GM21737 (cell line): ENCODE measurements around the gene HOXA4.

Source experiments
- ATAC-seq: cut with Tn5 transposase; IDR thresholded peaks from one replicate; pipeline ENCODE4 v1.9.1; 2021; ENCODE audit warnings: mild to moderate bottlenecking, moderate library complexity; ENCODE audit not compliant: unreplicated experiment

The HOXA4 gene

DNA sequence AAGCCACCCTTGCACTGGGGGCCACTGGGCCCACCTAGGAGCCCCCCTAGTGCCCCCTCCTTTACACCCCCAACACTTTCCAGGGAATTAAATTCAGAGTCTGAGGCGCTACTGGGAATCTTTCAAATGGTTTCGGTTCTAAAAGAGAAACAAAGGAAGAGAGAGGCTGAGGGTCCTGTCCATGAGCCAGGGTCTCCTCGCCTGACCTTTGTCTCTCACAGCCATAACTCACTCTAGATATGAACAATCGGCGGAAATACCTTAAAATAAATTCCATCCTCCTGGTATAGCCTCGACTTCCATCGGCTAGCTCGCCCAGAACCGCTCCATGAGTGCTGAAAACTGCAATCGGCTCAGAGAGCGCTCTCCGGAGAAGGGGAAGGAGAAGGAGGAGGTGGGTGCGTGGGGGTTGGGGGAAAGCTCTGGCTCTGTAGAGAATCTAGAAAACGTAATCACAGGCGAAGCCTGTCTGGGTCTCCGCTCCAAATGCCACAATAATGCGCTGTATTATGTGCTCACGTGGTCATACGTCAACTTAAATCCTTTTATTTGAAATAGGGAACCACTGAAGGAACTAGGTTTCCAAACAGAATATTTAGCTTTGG, 12.6 kb downstream of the HOXA4 start:
- ATAC-seq: no peak

DNA sequence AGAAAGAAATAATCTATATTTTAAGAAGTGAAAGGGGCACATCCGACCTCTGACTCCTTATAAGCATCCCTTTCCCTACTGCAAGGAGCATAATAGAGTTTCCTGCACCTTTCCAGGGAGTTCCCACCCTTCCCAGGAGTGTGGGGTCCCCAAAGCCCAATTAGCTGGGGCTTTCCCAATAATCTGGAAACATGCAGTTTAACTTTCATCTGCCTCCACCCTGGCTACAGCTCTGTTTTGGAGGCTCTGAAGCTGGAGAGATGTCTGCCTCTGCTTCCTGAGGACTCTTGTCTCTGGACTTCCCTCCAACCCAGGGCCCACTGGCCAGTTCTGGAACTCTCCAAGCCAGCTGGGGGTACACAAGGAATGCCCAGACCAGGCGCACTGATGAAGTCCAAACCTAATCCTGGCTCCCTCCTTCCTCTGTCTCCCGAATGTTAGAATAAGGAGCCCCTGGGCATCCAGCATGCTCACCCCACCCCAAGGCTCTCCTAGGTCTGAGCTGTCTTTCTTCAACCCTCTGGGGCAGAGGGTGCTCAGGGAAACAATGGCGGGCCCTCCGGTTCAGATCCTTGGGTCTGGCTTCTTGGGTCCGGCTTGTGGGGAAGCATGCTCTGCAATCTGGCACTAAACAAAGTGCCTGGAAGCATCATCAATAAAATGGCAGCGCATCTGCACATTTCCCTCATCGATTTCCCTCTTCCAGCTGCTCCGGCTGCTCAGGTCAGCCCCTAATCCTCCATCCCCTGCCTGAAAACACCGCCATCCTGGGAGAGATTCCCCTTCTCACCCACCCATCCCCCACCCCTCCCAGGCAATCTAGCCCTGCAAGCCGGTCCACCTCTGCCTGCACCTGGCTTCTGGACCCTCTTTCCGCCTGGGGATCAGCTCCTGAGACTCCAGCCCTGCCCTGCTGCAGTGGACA, 13.3 kb downstream of the HOXA4 start:
- no peak for ATAC-seq

DNA sequence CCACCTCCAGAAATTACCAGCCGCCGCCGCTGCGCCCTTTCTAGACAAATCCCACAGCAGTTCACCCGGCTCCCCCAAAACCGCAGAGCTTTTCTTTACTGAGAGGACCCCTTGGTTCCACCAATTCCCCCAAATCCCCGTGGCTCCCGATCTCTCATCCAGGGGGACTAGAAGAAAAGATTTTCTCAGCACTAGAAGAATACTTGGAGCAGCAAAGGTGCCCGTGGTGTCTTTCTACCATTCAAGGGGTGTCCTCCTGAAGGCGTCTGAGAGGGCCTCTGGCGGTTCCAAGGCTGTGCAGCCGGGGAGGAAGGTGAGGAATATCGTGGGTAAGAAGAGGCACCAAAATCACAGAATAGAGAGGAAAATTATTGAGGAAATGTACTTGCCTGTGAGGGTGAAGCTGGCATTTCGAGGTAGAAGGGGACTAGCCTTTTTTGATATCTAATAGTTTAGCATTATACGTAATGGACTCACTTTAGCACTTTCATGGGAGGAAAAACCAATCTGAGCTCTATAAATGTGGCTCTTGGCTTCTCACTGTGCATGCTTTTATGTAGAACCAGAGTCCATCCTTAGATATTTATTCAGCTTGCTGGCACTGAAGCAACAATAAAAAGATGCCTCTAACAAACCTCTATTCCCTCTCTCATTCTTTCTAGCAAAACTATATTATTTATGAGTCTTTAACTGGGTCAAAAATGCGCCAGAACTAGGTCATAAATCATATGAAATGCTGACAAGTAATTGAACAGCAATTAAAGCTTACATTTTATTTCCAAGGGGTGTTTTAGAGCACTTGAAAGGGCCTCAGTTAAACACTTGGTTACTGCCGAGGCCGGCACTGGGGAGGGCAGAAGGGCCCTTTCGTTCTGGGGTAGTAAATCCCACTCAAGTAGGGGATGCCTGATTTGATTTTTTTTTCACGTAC, 14.3 kb downstream of the HOXA4 start:
- no peak for ATAC-seq

DNA sequence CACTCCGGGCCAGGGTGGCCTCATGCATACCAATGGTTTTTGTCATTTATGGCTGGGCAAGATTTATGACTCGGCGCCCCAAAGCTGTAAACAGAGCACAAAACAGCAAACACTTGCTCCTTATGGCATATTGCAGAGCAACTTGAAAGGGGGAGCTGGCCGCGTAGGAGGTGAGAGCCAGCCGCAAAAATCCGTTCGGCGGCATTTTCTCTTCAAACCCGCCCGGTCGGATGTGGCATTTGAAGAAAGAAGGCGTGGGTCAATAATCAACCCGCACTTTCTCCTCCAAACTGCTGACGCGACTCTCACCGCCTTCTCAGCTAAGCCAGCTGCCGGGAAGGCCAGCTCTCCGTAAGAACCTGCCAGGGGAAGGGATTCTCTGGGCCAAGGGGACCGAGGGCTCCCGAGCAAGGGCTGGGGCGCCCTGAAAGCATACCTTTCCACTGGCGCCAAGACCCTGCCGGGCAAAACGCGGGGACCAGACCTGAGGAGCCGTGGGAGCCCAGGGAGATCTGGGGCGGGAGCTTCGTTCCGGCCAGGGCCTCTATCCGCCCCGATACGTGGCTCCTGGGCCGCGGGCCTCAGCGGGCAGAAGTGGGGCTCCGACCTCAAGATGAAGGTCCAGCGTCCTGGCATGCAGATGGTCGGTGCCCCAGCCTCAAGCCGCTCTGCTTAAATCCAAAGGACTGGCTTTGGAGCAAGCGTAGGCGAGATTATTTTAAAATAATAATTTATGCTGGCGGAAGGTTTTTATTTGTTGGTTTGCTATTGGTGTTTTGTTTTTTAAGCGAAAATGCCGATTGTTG, 15.1 kb downstream of the HOXA4 start:
- no peak for ATAC-seq

DNA sequence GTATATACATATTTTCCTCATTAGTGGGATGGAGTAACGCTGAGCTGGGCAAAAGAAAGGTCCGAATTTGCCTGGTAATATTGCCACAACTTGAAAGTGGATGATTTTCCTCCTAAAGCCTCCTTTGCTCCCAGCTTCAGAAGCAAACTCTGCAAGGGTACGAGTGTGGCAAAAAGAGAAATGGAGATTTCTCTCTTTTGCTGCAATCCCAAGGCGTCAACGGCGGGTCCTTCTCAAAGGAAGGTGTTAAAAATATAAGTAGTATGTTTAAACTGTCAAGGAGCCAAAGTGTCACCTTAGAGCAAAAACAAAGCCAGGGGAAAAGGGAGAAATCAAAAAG, 15.7 kb downstream of the HOXA4 start:
- ATAC-seq: no peak

DNA sequence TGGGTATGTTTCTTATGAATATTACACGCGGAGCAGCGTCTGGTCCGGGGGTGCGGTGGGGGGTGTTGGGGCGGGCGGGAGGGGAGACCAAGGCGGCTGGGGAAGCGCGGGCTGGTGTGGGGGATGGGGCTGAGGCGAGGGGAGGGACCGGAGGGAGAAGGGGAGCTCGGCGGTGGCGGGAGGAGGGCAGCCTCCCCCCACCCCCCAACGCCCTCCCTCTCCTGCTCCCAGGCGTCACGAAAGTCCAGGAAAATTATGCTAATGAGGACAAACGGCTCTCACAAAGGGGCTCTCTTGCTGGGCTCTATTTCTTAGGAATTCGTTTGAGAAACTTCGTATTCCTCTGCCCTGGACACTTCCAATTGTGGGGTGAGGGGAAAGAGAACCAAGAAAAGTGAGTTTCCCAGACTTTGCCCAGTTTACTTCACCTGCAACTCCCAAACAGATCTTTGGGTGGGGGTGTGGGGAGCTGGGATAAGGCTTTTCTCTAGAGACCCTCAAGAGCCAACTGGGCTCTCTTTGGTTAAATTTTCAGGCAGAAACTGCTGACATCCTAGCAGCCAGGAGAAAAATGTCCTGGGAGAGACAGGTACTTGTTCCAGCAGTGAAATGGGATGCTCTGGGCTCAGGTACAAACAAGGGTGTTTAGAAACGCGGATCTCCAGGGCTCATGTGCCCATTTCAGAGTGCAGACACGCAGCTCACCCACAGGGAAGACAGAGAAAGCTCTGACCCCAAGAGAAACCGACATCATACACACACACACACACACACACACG, 16.4 kb downstream of the HOXA4 start:
- ATAC-seq: no peak

DNA sequence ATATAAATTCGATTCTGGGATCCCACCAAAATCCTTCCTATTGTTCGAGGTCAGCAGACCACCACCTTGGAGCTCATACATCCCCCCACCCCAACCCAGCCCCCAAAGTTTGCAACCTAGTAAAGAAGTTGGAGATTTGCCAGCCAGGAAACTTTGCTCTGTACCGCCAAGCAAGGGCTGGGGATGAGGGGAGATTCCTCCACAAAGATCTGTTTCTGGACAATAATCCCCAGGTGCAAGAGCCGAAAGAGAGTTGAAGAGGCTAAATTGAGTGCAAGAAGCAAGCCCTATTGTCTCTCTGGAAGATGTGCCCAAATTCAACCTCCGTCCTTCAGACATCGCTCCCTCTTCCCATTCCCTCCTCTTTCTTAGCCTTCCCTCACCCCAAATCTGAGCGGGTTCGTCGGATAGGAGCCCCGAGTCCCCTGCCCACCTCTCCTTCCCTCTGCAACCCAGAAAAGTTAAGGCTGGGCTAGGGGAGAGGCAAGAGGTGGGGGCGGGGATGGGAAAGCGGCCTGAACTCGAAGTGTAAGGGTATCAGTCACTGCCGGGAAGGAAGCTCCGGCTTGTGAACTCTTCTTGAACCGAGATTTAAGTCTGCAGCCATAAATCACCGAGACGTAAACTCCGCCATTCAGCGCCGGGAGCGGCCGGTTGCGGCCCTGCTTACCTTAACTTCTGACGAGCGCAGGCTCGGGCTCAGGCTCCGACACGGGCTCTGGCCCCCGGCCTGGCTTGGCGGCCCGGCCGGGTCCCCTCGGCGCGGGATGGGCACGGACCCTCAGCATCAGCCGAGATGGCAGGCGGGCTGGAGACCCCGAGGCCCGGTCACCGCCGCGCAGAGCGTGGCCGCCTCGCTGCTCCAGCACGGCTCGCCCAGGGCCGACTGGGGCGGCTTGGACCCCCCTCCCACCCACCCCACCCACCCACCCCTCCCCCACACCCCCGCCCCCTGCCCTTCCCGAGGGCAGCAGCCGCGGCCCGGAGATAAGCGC, 17.3 kb downstream of the HOXA4 start:
- ATAC-seq: no peak

DNA sequence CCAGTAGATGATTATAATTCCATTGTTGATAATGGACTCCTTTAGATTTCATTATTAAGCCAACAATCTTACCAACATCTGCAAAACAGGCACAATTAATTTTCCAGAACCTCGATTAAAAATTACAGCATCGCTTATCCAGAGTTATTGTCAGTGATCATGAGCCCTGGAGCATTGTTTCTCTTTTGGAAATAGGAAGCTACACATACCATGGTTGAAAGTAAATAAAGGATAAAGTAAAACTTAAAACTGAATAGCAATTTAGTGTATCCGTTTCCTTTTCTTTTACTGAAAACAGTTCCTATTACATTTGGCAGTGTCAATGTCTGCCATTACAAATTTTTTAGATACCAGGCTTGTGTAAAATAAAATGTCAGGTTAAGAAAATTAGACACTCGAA, 18.2 kb downstream of the HOXA4 start:
- ATAC-seq: no peak

DNA sequence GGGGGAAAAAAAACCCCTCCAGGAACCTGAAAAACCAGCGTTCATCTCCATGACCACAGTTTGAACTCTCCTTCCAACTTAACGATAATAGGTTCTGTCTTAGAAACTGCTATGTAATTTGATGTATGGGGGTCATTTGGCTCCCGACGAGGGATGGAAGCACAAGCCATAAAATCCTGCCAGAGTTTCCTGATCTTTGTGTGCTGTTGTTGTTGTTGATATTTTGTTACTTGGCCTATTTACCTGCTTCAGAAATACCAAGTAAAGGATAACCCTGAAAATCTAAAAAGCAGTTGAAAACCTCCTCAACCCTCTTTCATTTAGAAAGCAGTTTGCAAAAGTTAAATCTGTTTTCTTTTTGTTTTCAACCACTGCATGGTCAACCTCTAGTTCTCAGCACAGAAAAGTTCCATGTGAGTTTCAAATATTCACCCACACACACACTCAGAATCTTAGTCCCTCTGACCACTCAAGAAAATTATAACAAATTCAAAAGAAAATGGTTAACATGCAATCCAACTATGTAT, 18.7 kb downstream of the HOXA4 start:
- ATAC-seq: no peak

DNA sequence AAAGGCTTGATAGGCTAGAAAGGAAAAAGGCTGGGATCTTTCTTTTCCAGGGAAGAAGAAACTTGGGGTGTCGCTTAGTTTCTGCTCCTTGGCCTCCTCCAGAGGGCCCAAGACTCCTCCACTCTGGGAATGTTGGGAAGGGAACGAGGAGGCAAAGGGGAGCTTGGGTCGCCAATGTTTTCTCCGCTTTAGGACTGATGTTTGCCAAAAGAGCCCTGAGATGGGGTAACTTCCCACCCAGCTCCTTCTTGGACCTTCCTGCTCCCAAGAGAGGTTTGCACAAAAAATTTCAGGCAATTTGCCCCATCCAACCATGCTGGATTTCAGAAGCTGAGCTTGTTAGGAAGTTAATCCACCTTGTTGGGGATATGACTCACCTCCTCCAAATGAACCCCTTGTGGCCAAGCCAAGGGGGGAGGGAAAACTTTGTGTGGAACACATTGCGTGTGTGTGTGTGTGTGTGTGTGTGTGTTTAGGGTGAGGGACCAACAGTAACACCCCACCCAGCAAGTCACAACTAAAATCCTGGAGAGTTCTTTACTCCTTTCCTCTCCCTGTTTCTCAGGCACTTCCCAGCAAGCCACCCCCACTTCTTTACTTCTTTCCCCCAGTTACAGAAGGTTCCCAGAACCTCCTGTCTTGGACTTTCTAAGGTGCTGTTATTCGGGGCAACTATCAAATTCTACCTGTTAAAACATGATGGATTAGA, 19.4 kb downstream of the HOXA4 start:
- no peak for ATAC-seq

DNA sequence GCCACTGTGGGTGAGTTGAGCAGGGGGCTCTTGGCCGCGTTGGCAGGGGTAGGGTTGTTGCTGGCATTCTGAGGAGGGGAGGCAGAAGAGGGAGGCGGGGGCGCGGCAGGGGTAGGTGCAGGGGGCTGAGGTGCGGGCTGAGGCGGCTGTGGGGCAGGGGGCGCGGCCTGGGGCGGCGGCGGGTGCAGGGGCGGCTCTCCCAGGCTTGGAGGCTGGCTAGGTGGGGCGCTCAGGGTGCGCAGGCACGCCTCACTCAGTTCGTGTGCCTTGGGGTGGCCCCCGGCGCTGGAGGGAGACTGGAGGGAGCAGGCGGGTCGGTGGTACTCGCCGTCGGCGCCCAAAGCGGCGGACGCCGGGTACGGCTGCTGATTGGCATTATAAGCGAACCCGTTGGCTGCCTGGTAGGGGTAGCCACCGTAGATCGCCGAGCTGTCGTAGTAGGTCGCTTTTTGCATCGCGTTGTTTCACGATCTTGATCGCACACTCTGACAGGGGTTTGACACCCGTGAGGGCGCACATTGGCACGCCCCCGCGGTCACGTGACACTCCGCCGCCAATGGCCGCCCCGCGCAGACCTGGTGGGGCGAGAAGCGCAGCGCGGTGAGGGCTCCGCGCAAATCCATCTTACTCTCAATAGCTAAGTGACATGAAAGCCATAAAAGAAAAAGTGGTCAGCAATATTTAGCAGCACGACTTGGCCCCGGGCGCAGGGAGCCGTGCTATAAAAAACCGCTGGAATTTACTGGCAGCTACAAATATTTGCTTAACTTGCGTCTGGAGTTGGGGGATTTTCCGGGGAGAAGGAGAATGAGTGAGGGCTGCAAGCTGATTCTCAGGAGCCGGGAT, 20.1 kb downstream of the HOXA4 start:
- ATAC-seq: no peak

DNA sequence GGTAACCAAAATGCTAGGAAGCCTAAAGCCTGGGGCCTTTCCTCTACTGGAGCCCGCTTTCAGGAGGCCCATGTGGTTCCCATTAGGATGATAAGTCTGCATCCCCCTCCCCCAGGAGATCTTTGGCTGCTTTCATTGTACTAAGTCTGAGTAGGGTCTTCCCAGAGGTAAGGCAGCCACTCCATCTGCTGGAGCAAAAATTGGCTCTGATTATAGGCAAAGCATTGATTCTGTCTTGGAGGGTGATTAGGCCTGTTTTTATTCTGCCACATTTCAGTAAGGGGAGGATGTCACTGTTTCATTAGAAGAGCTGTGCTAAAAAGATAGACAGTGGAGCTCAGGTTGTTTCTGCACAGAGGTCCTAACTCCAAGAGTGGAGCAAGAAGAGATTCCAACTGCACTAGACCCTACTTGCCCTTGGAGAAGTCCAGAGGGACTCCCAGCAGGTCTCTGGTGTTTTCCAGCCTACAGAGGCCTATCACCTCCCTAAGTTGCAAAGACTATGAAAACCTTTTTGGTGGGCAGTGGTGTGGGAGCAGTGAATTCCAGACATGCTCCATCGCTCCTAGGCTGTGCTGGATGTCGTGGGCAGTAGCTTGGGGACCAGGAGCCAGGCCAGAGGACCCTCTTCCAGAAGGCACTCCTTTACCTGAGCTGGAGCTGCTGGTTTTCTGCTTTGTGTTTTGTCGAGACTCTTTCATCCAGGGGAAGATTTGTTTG, 20.9 kb downstream of the HOXA4 start:
- no peak for ATAC-seq

DNA sequence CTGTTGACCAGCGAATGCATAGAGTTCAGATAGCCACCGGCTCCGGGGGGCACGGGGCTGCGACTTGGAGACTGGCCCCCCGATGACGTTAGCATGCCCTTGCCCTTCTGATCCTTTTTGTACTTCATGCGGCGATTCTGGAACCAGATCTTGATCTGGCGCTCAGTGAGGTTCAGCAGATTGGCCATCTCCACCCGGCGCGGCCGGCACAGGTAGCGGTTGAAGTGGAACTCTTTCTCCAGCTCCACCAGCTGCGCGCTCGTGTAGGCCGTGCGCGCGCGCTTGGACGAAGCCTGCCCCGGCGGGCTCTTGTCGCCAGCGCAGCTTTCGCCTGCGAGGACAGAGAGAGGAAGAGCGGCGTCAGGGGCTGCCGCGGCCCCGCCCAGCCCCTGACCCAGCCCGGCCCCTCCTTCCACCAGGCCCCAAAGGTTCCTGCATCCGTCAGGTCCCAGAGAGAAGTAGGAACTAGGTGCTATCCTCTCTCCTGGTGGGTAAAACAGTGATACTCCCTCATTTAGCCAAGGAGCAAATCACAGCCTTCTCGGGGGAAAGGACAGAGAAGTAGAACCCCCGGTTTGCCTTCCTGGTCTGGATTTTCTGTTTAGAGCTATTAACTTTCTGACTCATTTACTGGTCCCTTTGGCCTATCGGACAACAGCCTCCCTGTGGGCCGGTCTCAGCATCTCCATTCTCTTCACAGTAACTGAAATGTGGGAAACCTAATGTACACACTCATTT, 22.0 kb downstream of the HOXA4 start:
- ATAC-seq: no peak

DNA sequence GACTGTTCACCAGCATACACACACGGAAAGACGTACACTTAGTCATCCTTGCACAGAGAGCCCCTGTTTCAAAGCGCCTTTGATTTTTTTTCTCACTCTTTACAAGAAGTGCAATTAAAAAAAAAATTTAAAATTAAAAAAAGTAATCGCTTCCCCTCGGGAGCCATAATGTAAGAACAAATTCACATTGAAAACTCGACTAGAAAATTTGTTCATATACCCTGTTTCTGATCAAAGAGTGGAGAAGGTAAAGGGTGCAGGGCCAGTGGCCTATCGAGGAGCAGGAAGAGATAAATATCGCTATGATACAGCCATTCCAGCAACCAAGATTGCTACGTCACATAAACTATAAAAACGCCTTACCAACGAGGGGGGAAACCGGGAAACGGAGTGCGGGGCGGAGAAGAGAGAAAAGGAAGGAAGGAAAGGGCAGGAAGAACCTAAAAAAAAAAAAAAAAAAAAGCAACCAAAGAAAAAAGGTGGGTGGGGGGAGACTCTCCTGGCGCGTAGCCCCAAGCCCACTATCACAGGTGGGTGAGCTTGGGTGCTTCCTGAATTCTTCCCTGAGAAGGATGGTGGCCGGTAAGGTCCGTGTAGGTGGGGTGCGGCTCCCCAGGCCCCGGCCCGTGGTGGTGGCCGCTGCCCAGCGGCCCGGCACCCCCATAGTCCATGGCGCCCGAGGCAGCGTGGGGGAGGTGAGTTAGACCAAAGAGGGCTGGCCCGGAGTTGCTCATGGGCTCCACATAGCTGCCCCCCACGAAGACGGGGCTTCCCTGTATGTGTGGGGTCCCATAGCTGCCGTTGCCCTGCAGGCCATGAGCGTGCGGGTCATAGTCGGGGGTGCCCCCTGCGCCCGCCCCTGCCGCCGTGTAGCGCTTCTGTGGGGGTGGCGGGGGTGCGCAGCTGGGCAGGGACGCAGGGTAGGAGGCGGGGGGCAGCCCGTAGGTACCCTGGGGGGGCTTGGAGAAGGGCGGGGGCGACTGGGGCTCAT, 22.9 kb downstream of the HOXA4 start:
- no peak for ATAC-seq

DNA sequence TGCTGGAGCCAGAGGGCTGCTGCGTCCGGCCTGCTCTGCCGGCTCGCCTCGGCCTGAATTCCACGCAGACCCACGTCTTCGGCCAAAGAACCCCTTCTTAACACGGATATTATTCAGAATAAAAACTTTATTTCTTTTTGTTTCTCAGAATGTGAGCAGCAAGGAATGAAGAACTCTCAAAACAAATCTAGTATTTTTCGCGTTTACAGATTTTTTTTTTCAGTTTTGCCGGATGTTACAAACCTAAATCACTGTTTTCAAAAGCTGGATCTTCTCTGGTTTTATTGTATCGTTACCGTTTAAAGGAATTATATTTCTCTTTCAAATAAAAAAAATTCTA, 23.7 kb downstream of the HOXA4 start:
- no peak for ATAC-seq
